DND-41 (cell line): ENCODE data around the gene CFAP100.

Experiments
- ATAC-seq: fragments of 200-7000 bp; cut with Tn5 transposase; 3 replicates; pipeline ENCODE4 v1.9.1; 2021; ENCODE audit warnings: low read depth; ENCODE audit not compliant: insufficient read depth
- DNase-seq: peaks from one replicate; pipeline ENCODE4 v3.0.0-alpha.2; 2020
- H2AFZ ChIP-seq: 2 replicates; pipeline ENCODE4 v1.6.0; 2012; ENCODE audit warnings: low read depth, low read length
- H3K27ac ChIP-seq: 2 replicates; pipeline ENCODE4 v1.5.1; 2012; ENCODE audit warnings: low read length, inconsistent platforms
- H3K27me3 ChIP-seq: fragments of 200-600 bp; sonication (generic); 2 replicates; pipeline ENCODE4 v1.6.0; 2012; ENCODE audit warnings: low read length, mild to moderate bottlenecking, inconsistent platforms; ENCODE audit not compliant: insufficient read depth, poor library complexity
- H3K36me3 ChIP-seq: 2 replicates; pipeline ENCODE4 v1.5.1; 2012; ENCODE audit warnings: low read length, inconsistent platforms; ENCODE audit not compliant: insufficient read depth
- H3K4me1 ChIP-seq: 2 replicates; pipeline ENCODE4 v1.5.1; 2012; ENCODE audit warnings: mild to moderate bottlenecking, low read length; ENCODE audit not compliant: insufficient read depth
- H3K4me2 ChIP-seq: 2 replicates; pipeline ENCODE4 v1.6.0; 2012; ENCODE audit warnings: mild to moderate bottlenecking, moderate library complexity, low read length, inconsistent platforms; ENCODE audit not compliant: insufficient read depth
- H3K4me3 ChIP-seq, 2 experiments: fragments of 200-600 bp in 1 of 2; shearing (Covaris generic) in 1 of 2; 2 replicates each; pipeline ENCODE4 v1.5.1; 2012 to 2016; ENCODE audit warnings: inconsistent platforms in 2 of 2, low read length in 2 of 2, mild to moderate bottlenecking in 2 of 2, low read depth in 1 of 2, moderate library complexity in 1 of 2
- H3K79me2 ChIP-seq: 2 replicates; pipeline ENCODE4 v1.6.0; 2012; ENCODE audit warnings: low read length, inconsistent platforms; ENCODE audit not compliant: insufficient read depth
- H3K9ac ChIP-seq: 2 replicates; pipeline ENCODE4 v1.6.0; 2012; ENCODE audit warnings: low read depth, mild to moderate bottlenecking, inconsistent platforms, low read length, moderate library complexity
- H3K9me3 ChIP-seq: 2 replicates; pipeline ENCODE4 v1.5.1; 2012; ENCODE audit warnings: low read length, moderate library complexity, mild to moderate bottlenecking, inconsistent platforms; ENCODE audit not compliant: insufficient read depth, severe bottlenecking
- H4K20me1 ChIP-seq: 2 replicates; pipeline ENCODE4 v1.6.0; 2012; ENCODE audit warnings: low read length; ENCODE audit not compliant: insufficient read depth
- CTCF ChIP-seq: IDR thresholded peaks from 2 replicates; pipeline ENCODE4 v1.5.1; 2012; ENCODE audit warnings: borderline replicate concordance, low read length, moderate library complexity, mild to moderate bottlenecking; ENCODE audit not compliant: poor library complexity, severe bottlenecking; ENCODE audit errors: extremely low read depth
- EZH2 ChIP-seq: IDR thresholded peaks from 3 replicates; pipeline ENCODE4 v1.6.1; 2012; ENCODE audit warnings: borderline replicate concordance, low read depth, mild to moderate bottlenecking, moderate library complexity, low read length, inconsistent platforms; ENCODE audit not compliant: severe bottlenecking

The CFAP100 gene

GRCh38 chr3:126377211-126377610, 17.5 kb upstream of the CFAP100 start:
- no peaks in the 10 kb centered on the region for H3K79me2 ChIP-seq
- no peaks in the 10 kb centered on the region for H3K27me3 ChIP-seq
- ATAC-seq (no peak), DNase-seq (no peak)
- peaks cover 5% of the 10 kb centered on the region; the same call in 1 of the 2 replicates for H4K20me1 ChIP-seq
- no peaks in the 10 kb centered on the region for H3K9me3 ChIP-seq
- H3K4me1 ChIP-seq = no peaks in the 10 kb centered on the region
- H3K4me2 ChIP-seq = no peak overlapping the region
- no peak overlapping the region for H3K9ac ChIP-seq
- H3K36me3 ChIP-seq = no peaks in the 10 kb centered on the region
- H2AFZ ChIP-seq = no peak overlapping the region
- no peak for TF ChIP-seq CTCF
- no peak for TF ChIP-seq EZH2
- H3K27ac ChIP-seq = no peak overlapping the region
- H3K4me3 ChIP-seq = no peak overlapping the region

- H3K4me2 ChIP-seq = no peak overlapping the region
Measured at GRCh38 chr3:126378341-126378751, 16.4 kb upstream of the CFAP100 start.

GRCh38 chr3:126380011-126380768, 14.5 kb upstream of the CFAP100 start:
- no peaks in the 10 kb centered on the region for H3K4me1 ChIP-seq
- H3K9ac ChIP-seq = no peak overlapping the region
- no peak overlapping the region for H3K4me3 ChIP-seq
- H3K79me2 ChIP-seq = no peaks in the 10 kb centered on the region
- no peaks in the 10 kb centered on the region for H3K9me3 ChIP-seq
- no peak for TF ChIP-seq CTCF
- no peak for TF ChIP-seq EZH2
- H3K27me3 ChIP-seq = no peaks in the 10 kb centered on the region
- DNase-seq = no peak
- no peak overlapping the region for H3K27ac ChIP-seq
- no peak overlapping the region for H2AFZ ChIP-seq
- H3K4me2 ChIP-seq = no peak overlapping the region
- no peaks in the 10 kb centered on the region for H3K36me3 ChIP-seq
- no peak for ATAC-seq
- H4K20me1 ChIP-seq = 0 out of 2 replicates have a peak, but pooled peaks cover 5% of the 10 kb centered on the region

More at GRCh38 chr3:126378341-126378751, 16.4 kb upstream of the CFAP100 start:
- Histone ChIP-seq H3K9me3 (no peaks in the 10 kb centered on the region), H3K79me2 (no peaks in the 10 kb centered on the region), H2AFZ (no peak overlapping the region), H3K36me3 (no peaks in the 10 kb centered on the region), H3K4me3 (no peak overlapping the region), H4K20me1 (peaks cover 5% of the 10 kb centered on the region; the same call in 1 of the 2 replicates), H3K9ac (no peak overlapping the region), H3K27ac (no peak overlapping the region), H3K4me1 (no peaks in the 10 kb centered on the region), H3K27me3 (no peaks in the 10 kb centered on the region)
- no peak for ATAC-seq
- no peak for DNase-seq
- no peak for TF ChIP-seq CTCF
- no peak for TF ChIP-seq EZH2
